H9 (cell line): ENCODE data around the gene RPL19. TPM values are rescaled to one million over a fixed set of nuclear protein-coding genes. Genes with fewer than 3 reads are reported as not detected.
A peak's percentile ranks its signal among the peaks of the same experiment; 100 is the strongest.

Experiments used
- DNase-seq: peaks from one replicate; pipeline ENCODE4 v3.0.0-alpha.2; 2017
- H2AFZ ChIP-seq: one replicate; pipeline ENCODE4 v1.6.1; 2013; ENCODE audit warnings: mild to moderate bottlenecking, low read length, control low read depth, moderate library complexity
- H2AK5ac ChIP-seq: 2 replicates; pipeline ENCODE4 v1.6.1; 2013; ENCODE audit warnings: low read length, control low read depth, mixed read lengths; ENCODE audit not compliant: insufficient read length
- H2BK120ac ChIP-seq: one replicate; pipeline ENCODE4 v1.6.1; 2013; ENCODE audit warnings: low read depth, mild to moderate bottlenecking, low read length, control low read depth, inconsistent platforms; ENCODE audit not compliant: poor library complexity, severe bottlenecking
- H2BK12ac ChIP-seq: 2 replicates; pipeline ENCODE4 v1.6.1; 2013; ENCODE audit warnings: low read length, control low read depth, mixed read lengths, low read depth; ENCODE audit not compliant: insufficient read length
- H2BK15ac ChIP-seq: 2 replicates; pipeline ENCODE4 v1.6.1; 2013; ENCODE audit warnings: low read depth, low read length, control low read depth
- H2BK20ac ChIP-seq: one replicate; pipeline ENCODE4 v1.6.1; 2013; ENCODE audit warnings: low read depth, mild to moderate bottlenecking, low read length, control low read depth, inconsistent platforms; ENCODE audit not compliant: poor library complexity, severe bottlenecking
- H2BK5ac ChIP-seq: 2 replicates; pipeline ENCODE4 v1.6.1; 2013; ENCODE audit warnings: low read length, control low read depth, mixed read lengths; ENCODE audit not compliant: insufficient read length
- H3K14ac ChIP-seq: 2 replicates; pipeline ENCODE4 v1.6.1; 2013; ENCODE audit warnings: low read length, control low read depth; ENCODE audit not compliant: insufficient read depth
- H3K18ac ChIP-seq: 2 replicates; pipeline ENCODE4 v1.6.1; 2013; ENCODE audit warnings: low read depth, mild to moderate bottlenecking, mixed read lengths, low read length, control low read depth; ENCODE audit not compliant: insufficient read length
- H3K23ac ChIP-seq: 2 replicates; pipeline ENCODE4 v1.6.1; 2013; ENCODE audit warnings: low read length, control low read depth, mixed read lengths, low read depth; ENCODE audit not compliant: insufficient read length
- H3K23me2 ChIP-seq: 2 replicates; pipeline ENCODE4 v1.6.1; 2013; ENCODE audit warnings: low read depth, mild to moderate bottlenecking, mixed read lengths, low read length, control low read depth; ENCODE audit not compliant: insufficient read length, poor library complexity, severe bottlenecking
- H3K27ac ChIP-seq: 2 replicates; pipeline ENCODE4 v1.5.1; 2013; ENCODE audit warnings: low read length, control low read depth, mixed read lengths, low read depth; ENCODE audit not compliant: insufficient read length
- H3K27me3 ChIP-seq: 2 replicates; pipeline ENCODE4 v1.6.1; 2013; ENCODE audit warnings: low read length, control low read depth, inconsistent platforms; ENCODE audit not compliant: insufficient read depth
- H3K4ac ChIP-seq: 2 replicates; pipeline ENCODE4 v1.6.1; 2013; ENCODE audit warnings: low read depth, mild to moderate bottlenecking, control low read depth, inconsistent platforms, low read length, moderate library complexity
- H3K4me1 ChIP-seq: 2 replicates; pipeline ENCODE4 v1.6.1; 2013; ENCODE audit warnings: low read length, control low read depth, inconsistent platforms; ENCODE audit not compliant: insufficient read depth
- H3K4me2 ChIP-seq: 2 replicates; pipeline ENCODE4 v1.6.1; 2013; ENCODE audit warnings: low read length, control low read depth, mixed read lengths; ENCODE audit not compliant: insufficient read length, insufficient read depth
- H3K56ac ChIP-seq: 2 replicates; pipeline ENCODE4 v1.6.1; 2013; ENCODE audit warnings: low read depth, mild to moderate bottlenecking, mixed read lengths, low read length, control low read depth; ENCODE audit not compliant: insufficient read length
- H3K79me1 ChIP-seq: 2 replicates; pipeline ENCODE4 v1.6.1; 2013; ENCODE audit warnings: low read depth, mild to moderate bottlenecking, moderate library complexity, low read length, control low read depth, inconsistent platforms; ENCODE audit not compliant: insufficient read depth, poor library complexity, severe bottlenecking
- H3K79me2 ChIP-seq: 2 replicates; pipeline ENCODE4 v1.6.1; 2013; ENCODE audit warnings: low read length, control low read depth, inconsistent platforms; ENCODE audit not compliant: insufficient read depth
- H3K9ac ChIP-seq: 2 replicates; pipeline ENCODE4 v1.6.1; 2013; ENCODE audit warnings: low read length, control low read depth, mixed read lengths; ENCODE audit not compliant: insufficient read length; ENCODE audit errors: extremely low read depth
- H3K9me3 ChIP-seq: one replicate; pipeline ENCODE4 v1.6.1; 2013; ENCODE audit warnings: low read depth, low read length, inconsistent platforms; ENCODE audit not compliant: control insufficient read depth
- H3T11ph ChIP-seq: one replicate; pipeline ENCODE4 v1.6.1; 2013; ENCODE audit warnings: mild to moderate bottlenecking, low read length, control low read depth, inconsistent platforms
- H4K20me1 ChIP-seq: one replicate; pipeline ENCODE4 v1.6.1; 2013; ENCODE audit not compliant: control insufficient read depth, insufficient read length, insufficient read depth
- H4K5ac ChIP-seq: 2 replicates; pipeline ENCODE4 v1.6.1; 2013; ENCODE audit warnings: low read depth, mild to moderate bottlenecking, mixed read lengths, low read length, control low read depth; ENCODE audit not compliant: insufficient read length
- H4K8ac ChIP-seq: replicated peaks from 2 replicates; pipeline ENCODE4 v1.6.1; 2013; ENCODE audit warnings: low read length, control low read depth, mixed read lengths, low read depth; ENCODE audit not compliant: insufficient read length
- H4K91ac ChIP-seq: 2 replicates; pipeline ENCODE4 v1.6.1; 2013; ENCODE audit warnings: low read depth, mild to moderate bottlenecking, moderate library complexity, mixed read lengths, low read length, control low read depth; ENCODE audit not compliant: insufficient read length
- H3K27ac Mint-ChIP-seq, 3 experiments: 2 replicates in 2 of 3; 3 replicates in 1 of 3; pipeline ENCODE4 v1.8.0; 2020 to 2021; ENCODE audit warnings: mixed read lengths in 3 of 3, mild to moderate bottlenecking in 1 of 3, moderate library complexity in 1 of 3
- H3K27me3 Mint-ChIP-seq: 2 replicates; pipeline ENCODE4 v1.8.0; 2021; ENCODE audit warnings: low read depth, mild to moderate bottlenecking, moderate library complexity, mixed read lengths
- H3K36me3 Mint-ChIP-seq, 3 experiments: 2 replicates in 2 of 3; 3 replicates in 1 of 3; pipeline ENCODE4 v1.8.0; 2020 to 2021; ENCODE audit warnings: low read depth in 3 of 3, mixed read lengths in 3 of 3; ENCODE audit not compliant: insufficient read depth in 1 of 3
- H3K4me1 Mint-ChIP-seq, 2 experiments: 2 replicates each; pipeline ENCODE4 v1.8.0; 2020; ENCODE audit warnings: mixed read lengths in 2 of 2
- H3K4me3 Mint-ChIP-seq, 2 experiments: 2 replicates in 1 of 2; 3 replicates in 1 of 2; pipeline ENCODE4 v1.8.0; 2020 to 2021; ENCODE audit warnings: mild to moderate bottlenecking in 2 of 2, mixed read lengths in 2 of 2, moderate library complexity in 1 of 2
- H3K9me3 Mint-ChIP-seq, 2 experiments: 2 replicates in 1 of 2; 3 replicates in 1 of 2; pipeline ENCODE4 v1.8.0; 2020; ENCODE audit warnings: mild to moderate bottlenecking in 2 of 2, mixed read lengths in 2 of 2, moderate library complexity in 1 of 2
- WGBS: extraction: QIAGEN DNeasy Blood & Tissue Kit; methylation state at CpG from one replicate; pipeline ENCODE4 v1.1.7; 2013; ENCODE audit warnings: missing lambda C conversion rate, low lambda C conversion rate, mixed read lengths; ENCODE audit not compliant: insufficient read length; ENCODE audit errors: extremely low coverage; 5-methylcytosine and 5-hydroxymethylcytosine counted together
- total RNA-seq: library from RNA; stranded (reverse); gene quantifications from 2 replicates; pipeline ENCODE4 v1.2.1, GENCODE V29; 2021
- TF ChIP-seq, protein P1 (sequence below): fragments of 200-600 bp; sonication (generic); conservative IDR thresholded peaks from 3 replicates; pipeline ENCODE4 v1.8.0; 2021; ENCODE audit warnings: antibody characterized with exemption, mild to moderate bottlenecking

RPL19 gene
- total RNA-seq, 1 experiment from 2014 or later, result 2,038 TPM

GRCh38 chr17:39225308-39225958 lies 25.4 kb downstream of the RPL19 start, which contains the start of gene STAC2:
Gene STAC2, minus strand, starts transcription at chr17:39225945. Its CDS starts 443 bp downstream, at chr17:39225502.
- Histone ChIP-seq H3K23me2 (peaks cover 13% of the 10 kb centered on the region), H2BK120ac (no peak within 1 kb of the TSS), H2BK5ac (no peak within 1 kb of the TSS), H4K20me1 (no peaks in the 10 kb centered on the region), H4K8ac (no peak within 1 kb of the TSS), H3K79me1 (no peaks in the 10 kb centered on the region), H3K27me3 (peaks cover 17% of the 10 kb centered on the region; the same call in 1 of the 2 replicates), H3K14ac (no peak within 1 kb of the TSS; the same call in 1 of the 2 replicates), H4K91ac (no peak within 1 kb of the TSS), H3K18ac (no peak within 1 kb of the TSS), H3K23ac (no peak within 1 kb of the TSS), H2BK12ac (no peak within 1 kb of the TSS), H3K56ac (no peak within 1 kb of the TSS), H3K4ac (no peak within 1 kb of the TSS), H3K9ac (no peak within 1 kb of the TSS), H3K27ac (no peak within 1 kb of the TSS), H3K79me2 (no peaks in the 10 kb centered on the region), H2BK20ac (no peak within 1 kb of the TSS), H3K4me2 (peak within 1 kb of the TSS; percentile 44), H2AK5ac (no peak within 1 kb of the TSS), H3T11ph (no peak within 1 kb of the TSS), H4K5ac (no peak within 1 kb of the TSS), H2BK15ac (no peak within 1 kb of the TSS), H2AFZ (no peak within 1 kb of the TSS), H3K9me3 (no peaks in the 10 kb centered on the region), H3K4me1 (no peaks in the 10 kb centered on the region)
- Mint-ChIP-seq H3K4me1 (peaks cover 17 to 21% of the 10 kb centered on the region in 2 experiments), H3K36me3 (no peaks in the 10 kb centered on the region), H3K9me3 (no peaks in the 10 kb centered on the region), H3K27ac (peak within 1 kb of the TSS in 1 of 3 experiments; percentile 27; a peak in 1 of 7 replicates), H3K27me3 (peaks cover 63% of the 10 kb centered on the region), H3K4me3 (peak within 1 kb of the TSS; percentile 68 to 93)
- TF ChIP-seq, protein P1, sequence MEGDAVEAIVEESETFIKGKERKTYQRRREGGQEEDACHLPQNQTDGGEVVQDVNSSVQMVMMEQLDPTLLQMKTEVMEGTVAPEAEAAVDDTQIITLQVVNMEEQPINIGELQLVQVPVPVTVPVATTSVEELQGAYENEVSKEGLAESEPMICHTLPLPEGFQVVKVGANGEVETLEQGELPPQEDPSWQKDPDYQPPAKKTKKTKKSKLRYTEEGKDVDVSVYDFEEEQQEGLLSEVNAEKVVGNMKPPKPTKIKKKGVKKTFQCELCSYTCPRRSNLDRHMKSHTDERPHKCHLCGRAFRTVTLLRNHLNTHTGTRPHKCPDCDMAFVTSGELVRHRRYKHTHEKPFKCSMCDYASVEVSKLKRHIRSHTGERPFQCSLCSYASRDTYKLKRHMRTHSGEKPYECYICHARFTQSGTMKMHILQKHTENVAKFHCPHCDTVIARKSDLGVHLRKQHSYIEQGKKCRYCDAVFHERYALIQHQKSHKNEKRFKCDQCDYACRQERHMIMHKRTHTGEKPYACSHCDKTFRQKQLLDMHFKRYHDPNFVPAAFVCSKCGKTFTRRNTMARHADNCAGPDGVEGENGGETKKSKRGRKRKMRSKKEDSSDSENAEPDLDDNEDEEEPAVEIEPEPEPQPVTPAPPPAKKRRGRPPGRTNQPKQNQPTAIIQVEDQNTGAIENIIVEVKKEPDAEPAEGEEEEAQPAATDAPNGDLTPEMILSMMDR, result no peak
- no CpG with 5 or more reads among the region's 71 CpGs for WGBS
- DNase-seq, result no peak
